HepG2 (cell line): ENCODE results near the gene ARPC5. TPM values are rescaled to one million over a fixed set of nuclear protein-coding genes. Genes with fewer than 3 reads are reported as not detected.
A peak's percentile ranks its signal among the peaks of the same experiment; 100 is the strongest.

Source experiments
- BRCA1 ChIP-seq: sonication (generic); formaldehyde crosslinking; IDR thresholded peaks from 2 replicates; pipeline ENCODE4 v1.4.0; 2020; ENCODE audit warnings: missing genetic modification reagents
- CAMTA2 ChIP-seq: sonication (generic); formaldehyde crosslinking; IDR thresholded peaks from 2 replicates; pipeline ENCODE4 v1.4.0; 2020; ENCODE audit warnings: mild to moderate bottlenecking, missing genetic modification reagents, borderline replicate concordance
- NFE2L2 ChIP-seq: fragments of 150-350 bp; IDR thresholded peaks from 2 replicates; pipeline ENCODE4 v1.6.1; 2014; ENCODE audit warnings: low read length
- NFYB ChIP-seq: sonication (generic); formaldehyde crosslinking; IDR thresholded peaks from 2 replicates; pipeline ENCODE4 v1.4.0; 2020; ENCODE audit warnings: missing genetic modification reagents
- polyA plus RNA-seq, 8 experiments: library from polyadenylated mRNA; depleted of rRNA in 3 of 8; stranded (reverse) in 7 of 8; unstranded in 1 of 8; fragments of >200 nt; fragmentation: Illumina TruSeq in 4 of 8; extraction: Trizol in 4 of 8; gene quantifications; 2 replicates each; pipeline versions ENCODE4 v1.2.1 to v1.2.3, GENCODE V29; 2011 to 2016; ENCODE audit warnings: low read depth in 4 of 8, missing spikeins in 1 of 8, mixed read lengths in 1 of 8; ENCODE audit not compliant: insufficient read depth in 1 of 8
- total RNA-seq, 5 experiments: library from RNA; depleted of rRNA; stranded (reverse); fragments of >200 nt; fragmentation: Illumina TruSeq; extraction: Trizol; gene quantifications; 2 replicates each; pipeline ENCODE4 v1.2.3, GENCODE V29; 2016; ENCODE audit warnings: low read depth in 1 of 5
- TF ChIP-seq, protein P1 (sequence below): sonication (generic); formaldehyde crosslinking; IDR thresholded peaks from 2 replicates; pipeline ENCODE4 v1.5.1; 2020; ENCODE audit warnings: mild to moderate bottlenecking, missing genetic modification reagents, moderate library complexity
- TF ChIP-seq, protein P2 (sequence below): IDR thresholded peaks from 2 replicates; pipeline ENCODE4 v1.6.1; 2016; ENCODE audit warnings: missing compliant biosample characterization, missing genetic modification reagents, borderline replicate concordance
- TF ChIP-seq, protein P3 (sequence below): sonication (generic); formaldehyde crosslinking; IDR thresholded peaks from 2 replicates; pipeline ENCODE4 v1.4.0; 2020; ENCODE audit warnings: mild to moderate bottlenecking, missing genetic modification reagents, borderline replicate concordance
- TF ChIP-seq, protein P4 (sequence below): IDR thresholded peaks from 2 replicates; pipeline ENCODE4 v1.6.1; 2016; ENCODE audit warnings: control low read depth
- TF ChIP-seq, protein P5 (sequence below): sonication (generic); formaldehyde crosslinking; IDR thresholded peaks from 2 replicates; pipeline ENCODE4 v1.4.0; 2020; ENCODE audit warnings: missing genetic modification reagents
- TF ChIP-seq, protein P6 (sequence below): sonication (generic); formaldehyde crosslinking; IDR thresholded peaks from 2 replicates; pipeline ENCODE4 v1.4.0; 2020; ENCODE audit warnings: missing genetic modification reagents

Gene ARPC5
- total and polyA plus RNA-seq, 2 of the 13 experiments (the other 11 are each of a cell fraction or from before 2014, with no cell fraction given): 48.4 to 106 TPM

DNA sequence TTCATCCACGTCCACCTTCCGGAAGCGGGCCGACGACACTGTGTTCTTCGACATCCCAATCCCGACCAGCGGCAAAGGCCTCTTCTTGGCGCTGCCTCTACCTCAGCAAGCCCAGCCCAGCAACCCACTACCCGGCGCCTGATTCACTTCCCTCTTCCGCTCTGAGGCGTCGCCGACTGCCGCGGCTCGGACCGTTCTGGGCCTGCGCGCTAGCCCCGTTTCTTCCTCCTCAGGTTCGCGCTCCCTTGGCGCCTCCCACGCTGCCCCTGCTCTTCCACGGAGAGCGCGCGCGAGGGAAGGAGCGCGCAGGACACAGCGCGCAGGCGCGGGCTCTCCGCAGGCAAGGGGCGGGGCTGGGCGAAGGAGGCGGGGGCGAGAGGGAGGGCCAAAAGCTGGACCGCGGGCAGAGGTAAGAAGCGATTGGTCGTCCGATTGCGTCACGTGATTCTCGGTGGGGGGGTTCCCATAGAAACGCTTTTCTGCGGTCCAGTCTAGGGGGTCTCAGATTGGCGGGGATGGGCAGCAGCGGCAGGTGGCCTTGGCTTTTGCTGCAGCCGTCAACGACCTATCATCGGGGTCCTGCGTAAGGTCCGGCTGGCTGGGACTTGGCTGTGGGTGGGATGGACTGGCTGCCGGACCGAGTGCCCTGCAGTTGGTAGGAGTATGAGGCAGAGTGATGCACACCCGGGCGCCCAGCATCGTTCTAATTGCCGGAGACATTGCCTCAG is at the start of gene ARPC5 (continued):
- TF ChIP-seq, protein P1, sequence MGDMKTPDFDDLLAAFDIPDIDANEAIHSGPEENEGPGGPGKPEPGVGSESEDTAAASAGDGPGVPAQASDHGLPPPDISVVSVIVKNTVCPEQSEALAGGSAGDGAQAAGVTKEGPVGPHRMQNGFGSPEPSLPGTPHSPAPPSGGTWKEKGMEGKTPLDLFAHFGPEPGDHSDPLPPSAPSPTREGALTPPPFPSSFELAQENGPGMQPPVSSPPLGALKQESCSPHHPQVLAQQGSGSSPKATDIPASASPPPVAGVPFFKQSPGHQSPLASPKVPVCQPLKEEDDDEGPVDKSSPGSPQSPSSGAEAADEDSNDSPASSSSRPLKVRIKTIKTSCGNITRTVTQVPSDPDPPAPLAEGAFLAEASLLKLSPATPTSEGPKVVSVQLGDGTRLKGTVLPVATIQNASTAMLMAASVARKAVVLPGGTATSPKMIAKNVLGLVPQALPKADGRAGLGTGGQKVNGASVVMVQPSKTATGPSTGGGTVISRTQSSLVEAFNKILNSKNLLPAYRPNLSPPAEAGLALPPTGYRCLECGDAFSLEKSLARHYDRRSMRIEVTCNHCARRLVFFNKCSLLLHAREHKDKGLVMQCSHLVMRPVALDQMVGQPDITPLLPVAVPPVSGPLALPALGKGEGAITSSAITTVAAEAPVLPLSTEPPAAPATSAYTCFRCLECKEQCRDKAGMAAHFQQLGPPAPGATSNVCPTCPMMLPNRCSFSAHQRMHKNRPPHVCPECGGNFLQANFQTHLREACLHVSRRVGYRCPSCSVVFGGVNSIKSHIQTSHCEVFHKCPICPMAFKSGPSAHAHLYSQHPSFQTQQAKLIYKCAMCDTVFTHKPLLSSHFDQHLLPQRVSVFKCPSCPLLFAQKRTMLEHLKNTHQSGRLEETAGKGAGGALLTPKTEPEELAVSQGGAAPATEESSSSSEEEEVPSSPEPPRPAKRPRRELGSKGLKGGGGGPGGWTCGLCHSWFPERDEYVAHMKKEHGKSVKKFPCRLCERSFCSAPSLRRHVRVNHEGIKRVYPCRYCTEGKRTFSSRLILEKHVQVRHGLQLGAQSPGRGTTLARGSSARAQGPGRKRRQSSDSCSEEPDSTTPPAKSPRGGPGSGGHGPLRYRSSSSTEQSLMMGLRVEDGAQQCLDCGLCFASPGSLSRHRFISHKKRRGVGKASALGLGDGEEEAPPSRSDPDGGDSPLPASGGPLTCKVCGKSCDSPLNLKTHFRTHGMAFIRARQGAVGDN (CRISPR knock-in tag): peak; percentile 95
- no peak for TF ChIP-seq NFE2L2
- peak; percentile 66; the same call in 1 of the 2 replicates for TF ChIP-seq CAMTA2 (CRISPR knock-in tag)
- TF ChIP-seq, protein P2, sequence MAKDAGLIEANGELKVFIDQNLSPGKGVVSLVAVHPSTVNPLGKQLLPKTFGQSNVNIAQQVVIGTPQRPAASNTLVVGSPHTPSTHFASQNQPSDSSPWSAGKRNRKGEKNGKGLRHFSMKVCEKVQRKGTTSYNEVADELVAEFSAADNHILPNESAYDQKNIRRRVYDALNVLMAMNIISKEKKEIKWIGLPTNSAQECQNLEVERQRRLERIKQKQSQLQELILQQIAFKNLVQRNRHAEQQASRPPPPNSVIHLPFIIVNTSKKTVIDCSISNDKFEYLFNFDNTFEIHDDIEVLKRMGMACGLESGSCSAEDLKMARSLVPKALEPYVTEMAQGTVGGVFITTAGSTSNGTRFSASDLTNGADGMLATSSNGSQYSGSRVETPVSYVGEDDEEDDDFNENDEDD (CRISPR knock-in tag): peak; percentile 86
- TF ChIP-seq NFYB (CRISPR knock-in tag): peak; percentile 52
- TF ChIP-seq, protein P3, sequence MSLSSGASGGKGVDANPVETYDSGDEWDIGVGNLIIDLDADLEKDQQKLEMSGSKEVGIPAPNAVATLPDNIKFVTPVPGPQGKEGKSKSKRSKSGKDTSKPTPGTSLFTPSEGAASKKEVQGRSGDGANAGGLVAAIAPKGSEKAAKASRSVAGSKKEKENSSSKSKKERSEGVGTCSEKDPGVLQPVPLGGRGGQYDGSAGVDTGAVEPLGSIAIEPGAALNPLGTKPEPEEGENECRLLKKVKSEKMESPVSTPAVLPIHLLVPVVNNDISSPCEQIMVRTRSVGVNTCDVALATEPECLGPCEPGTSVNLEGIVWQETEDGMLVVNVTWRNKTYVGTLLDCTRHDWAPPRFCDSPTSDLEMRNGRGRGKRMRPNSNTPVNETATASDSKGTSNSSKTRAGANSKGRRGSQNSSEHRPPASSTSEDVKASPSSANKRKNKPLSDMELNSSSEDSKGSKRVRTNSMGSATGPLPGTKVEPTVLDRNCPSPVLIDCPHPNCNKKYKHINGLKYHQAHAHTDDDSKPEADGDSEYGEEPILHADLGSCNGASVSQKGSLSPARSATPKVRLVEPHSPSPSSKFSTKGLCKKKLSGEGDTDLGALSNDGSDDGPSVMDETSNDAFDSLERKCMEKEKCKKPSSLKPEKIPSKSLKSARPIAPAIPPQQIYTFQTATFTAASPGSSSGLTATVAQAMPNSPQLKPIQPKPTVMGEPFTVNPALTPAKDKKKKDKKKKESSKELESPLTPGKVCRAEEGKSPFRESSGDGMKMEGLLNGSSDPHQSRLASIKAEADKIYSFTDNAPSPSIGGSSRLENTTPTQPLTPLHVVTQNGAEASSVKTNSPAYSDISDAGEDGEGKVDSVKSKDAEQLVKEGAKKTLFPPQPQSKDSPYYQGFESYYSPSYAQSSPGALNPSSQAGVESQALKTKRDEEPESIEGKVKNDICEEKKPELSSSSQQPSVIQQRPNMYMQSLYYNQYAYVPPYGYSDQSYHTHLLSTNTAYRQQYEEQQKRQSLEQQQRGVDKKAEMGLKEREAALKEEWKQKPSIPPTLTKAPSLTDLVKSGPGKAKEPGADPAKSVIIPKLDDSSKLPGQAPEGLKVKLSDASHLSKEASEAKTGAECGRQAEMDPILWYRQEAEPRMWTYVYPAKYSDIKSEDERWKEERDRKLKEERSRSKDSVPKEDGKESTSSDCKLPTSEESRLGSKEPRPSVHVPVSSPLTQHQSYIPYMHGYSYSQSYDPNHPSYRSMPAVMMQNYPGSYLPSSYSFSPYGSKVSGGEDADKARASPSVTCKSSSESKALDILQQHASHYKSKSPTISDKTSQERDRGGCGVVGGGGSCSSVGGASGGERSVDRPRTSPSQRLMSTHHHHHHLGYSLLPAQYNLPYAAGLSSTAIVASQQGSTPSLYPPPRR (CRISPR knock-in tag): 0 out of 2 replicates have a peak, but pooled peaks have one; percentile 18
- TF ChIP-seq, protein P4, sequence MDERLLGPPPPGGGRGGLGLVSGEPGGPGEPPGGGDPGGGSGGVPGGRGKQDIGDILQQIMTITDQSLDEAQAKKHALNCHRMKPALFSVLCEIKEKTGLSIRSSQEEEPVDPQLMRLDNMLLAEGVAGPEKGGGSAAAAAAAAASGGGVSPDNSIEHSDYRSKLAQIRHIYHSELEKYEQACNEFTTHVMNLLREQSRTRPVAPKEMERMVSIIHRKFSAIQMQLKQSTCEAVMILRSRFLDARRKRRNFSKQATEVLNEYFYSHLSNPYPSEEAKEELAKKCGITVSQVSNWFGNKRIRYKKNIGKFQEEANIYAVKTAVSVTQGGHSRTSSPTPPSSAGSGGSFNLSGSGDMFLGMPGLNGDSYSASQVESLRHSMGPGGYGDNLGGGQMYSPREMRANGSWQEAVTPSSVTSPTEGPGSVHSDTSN (CRISPR knock-in tag): no peak
- TF ChIP-seq, protein P5, sequence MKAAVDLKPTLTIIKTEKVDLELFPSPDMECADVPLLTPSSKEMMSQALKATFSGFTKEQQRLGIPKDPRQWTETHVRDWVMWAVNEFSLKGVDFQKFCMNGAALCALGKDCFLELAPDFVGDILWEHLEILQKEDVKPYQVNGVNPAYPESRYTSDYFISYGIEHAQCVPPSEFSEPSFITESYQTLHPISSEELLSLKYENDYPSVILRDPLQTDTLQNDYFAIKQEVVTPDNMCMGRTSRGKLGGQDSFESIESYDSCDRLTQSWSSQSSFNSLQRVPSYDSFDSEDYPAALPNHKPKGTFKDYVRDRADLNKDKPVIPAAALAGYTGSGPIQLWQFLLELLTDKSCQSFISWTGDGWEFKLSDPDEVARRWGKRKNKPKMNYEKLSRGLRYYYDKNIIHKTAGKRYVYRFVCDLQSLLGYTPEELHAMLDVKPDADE: no peak
- TF ChIP-seq BRCA1 (CRISPR knock-in tag): no peak
- TF ChIP-seq, protein P6, sequence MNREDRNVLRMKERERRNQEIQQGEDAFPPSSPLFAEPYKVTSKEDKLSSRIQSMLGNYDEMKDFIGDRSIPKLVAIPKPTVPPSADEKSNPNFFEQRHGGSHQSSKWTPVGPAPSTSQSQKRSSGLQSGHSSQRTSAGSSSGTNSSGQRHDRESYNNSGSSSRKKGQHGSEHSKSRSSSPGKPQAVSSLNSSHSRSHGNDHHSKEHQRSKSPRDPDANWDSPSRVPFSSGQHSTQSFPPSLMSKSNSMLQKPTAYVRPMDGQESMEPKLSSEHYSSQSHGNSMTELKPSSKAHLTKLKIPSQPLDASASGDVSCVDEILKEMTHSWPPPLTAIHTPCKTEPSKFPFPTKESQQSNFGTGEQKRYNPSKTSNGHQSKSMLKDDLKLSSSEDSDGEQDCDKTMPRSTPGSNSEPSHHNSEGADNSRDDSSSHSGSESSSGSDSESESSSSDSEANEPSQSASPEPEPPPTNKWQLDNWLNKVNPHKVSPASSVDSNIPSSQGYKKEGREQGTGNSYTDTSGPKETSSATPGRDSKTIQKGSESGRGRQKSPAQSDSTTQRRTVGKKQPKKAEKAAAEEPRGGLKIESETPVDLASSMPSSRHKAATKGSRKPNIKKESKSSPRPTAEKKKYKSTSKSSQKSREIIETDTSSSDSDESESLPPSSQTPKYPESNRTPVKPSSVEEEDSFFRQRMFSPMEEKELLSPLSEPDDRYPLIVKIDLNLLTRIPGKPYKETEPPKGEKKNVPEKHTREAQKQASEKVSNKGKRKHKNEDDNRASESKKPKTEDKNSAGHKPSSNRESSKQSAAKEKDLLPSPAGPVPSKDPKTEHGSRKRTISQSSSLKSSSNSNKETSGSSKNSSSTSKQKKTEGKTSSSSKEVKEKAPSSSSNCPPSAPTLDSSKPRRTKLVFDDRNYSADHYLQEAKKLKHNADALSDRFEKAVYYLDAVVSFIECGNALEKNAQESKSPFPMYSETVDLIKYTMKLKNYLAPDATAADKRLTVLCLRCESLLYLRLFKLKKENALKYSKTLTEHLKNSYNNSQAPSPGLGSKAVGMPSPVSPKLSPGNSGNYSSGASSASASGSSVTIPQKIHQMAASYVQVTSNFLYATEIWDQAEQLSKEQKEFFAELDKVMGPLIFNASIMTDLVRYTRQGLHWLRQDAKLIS (CRISPR knock-in tag): no peak
